DOHH2 (cell line): Measurements from ENCODE around the gene AP2A1.

Experiments used
- H3F3A ChIP-seq: fragments of 200-600 bp; sonication (generic), shearing (Covaris generic); 2 replicates; pipeline ENCODE4 v1.6.0; 2016; ENCODE audit warnings: antibody characterized with exemption, mild to moderate bottlenecking; ENCODE audit not compliant: control insufficient read depth, insufficient read depth
- H3K27ac ChIP-seq: fragments of 200-600 bp; sonication (generic); 2 replicates; pipeline ENCODE4 v1.5.1; 2014; ENCODE audit warnings: low read depth, mild to moderate bottlenecking, low read length, moderate library complexity
- H3K27me3 ChIP-seq: fragments of 200-600 bp; sonication (generic); 2 replicates; pipeline ENCODE4 v1.6.1; 2014; ENCODE audit warnings: mild to moderate bottlenecking, low read length, mixed read lengths; ENCODE audit not compliant: control insufficient read depth
- H3K36me3 ChIP-seq: fragments of 200-600 bp; sonication (generic); 2 replicates; pipeline ENCODE4 v1.6.1; 2014; ENCODE audit warnings: mild to moderate bottlenecking, low read length, moderate library complexity, mixed read lengths; ENCODE audit not compliant: control insufficient read depth
- H3K4me1 ChIP-seq: fragments of 200-600 bp; sonication (generic); 2 replicates; pipeline ENCODE4 v1.6.1; 2014; ENCODE audit warnings: mild to moderate bottlenecking, low read length, mixed read lengths; ENCODE audit not compliant: control insufficient read depth
- H3K4me2 ChIP-seq: fragments of 200-600 bp; sonication (generic); 2 replicates; pipeline ENCODE4 v1.6.0; 2014; ENCODE audit warnings: mild to moderate bottlenecking, low read length, moderate library complexity
- H3K4me3 ChIP-seq: fragments of 200-600 bp; sonication (generic); 2 replicates; pipeline ENCODE4 v1.5.1; 2014; ENCODE audit warnings: mild to moderate bottlenecking, low read length, mixed read lengths
- H3K79me2 ChIP-seq: fragments of 200-600 bp; sonication (generic); 2 replicates; pipeline ENCODE4 v1.6.1; 2014; ENCODE audit warnings: mild to moderate bottlenecking, low read length, mixed read lengths; ENCODE audit not compliant: control insufficient read depth
- H3K9me2 ChIP-seq: fragments of 200-600 bp; sonication (generic); replicated peaks from 2 replicates; pipeline ENCODE4 v1.6.1; 2014; ENCODE audit warnings: mild to moderate bottlenecking, low read length, mixed read lengths; ENCODE audit not compliant: control insufficient read depth
- H3K9me3 ChIP-seq: fragments of 200-600 bp; sonication (generic); 2 replicates; pipeline ENCODE4 v1.6.1; 2014; ENCODE audit warnings: antibody characterized with exemption, low read length, mixed read lengths; ENCODE audit not compliant: control insufficient read depth, insufficient read depth
- H4K20me1 ChIP-seq: fragments of 200-600 bp; sonication (generic); 2 replicates; pipeline ENCODE4 v1.6.0; 2014; ENCODE audit warnings: low read depth, mild to moderate bottlenecking, antibody characterized with exemption, low read length, moderate library complexity; ENCODE audit not compliant: control insufficient read depth, insufficient read depth
- EZH2phosphoT487 ChIP-seq: fragments of 200-600 bp; sonication (generic); IDR thresholded peaks from 2 replicates; pipeline ENCODE4 v1.6.1; 2017; ENCODE audit warnings: borderline replicate concordance, mild to moderate bottlenecking, antibody characterized with exemption, low read length, moderate library complexity, mixed read lengths
- TF ChIP-seq, protein P1 (sequence below): fragments of 200-600 bp; sonication (generic); IDR thresholded peaks from one replicate; pipeline ENCODE4 v1.5.1; 2014; ENCODE audit warnings: antibody characterized with exemption, mild to moderate bottlenecking, low read depth, low read length; ENCODE audit not compliant: poor library complexity, severe bottlenecking

AP2A1 gene

DNA sequence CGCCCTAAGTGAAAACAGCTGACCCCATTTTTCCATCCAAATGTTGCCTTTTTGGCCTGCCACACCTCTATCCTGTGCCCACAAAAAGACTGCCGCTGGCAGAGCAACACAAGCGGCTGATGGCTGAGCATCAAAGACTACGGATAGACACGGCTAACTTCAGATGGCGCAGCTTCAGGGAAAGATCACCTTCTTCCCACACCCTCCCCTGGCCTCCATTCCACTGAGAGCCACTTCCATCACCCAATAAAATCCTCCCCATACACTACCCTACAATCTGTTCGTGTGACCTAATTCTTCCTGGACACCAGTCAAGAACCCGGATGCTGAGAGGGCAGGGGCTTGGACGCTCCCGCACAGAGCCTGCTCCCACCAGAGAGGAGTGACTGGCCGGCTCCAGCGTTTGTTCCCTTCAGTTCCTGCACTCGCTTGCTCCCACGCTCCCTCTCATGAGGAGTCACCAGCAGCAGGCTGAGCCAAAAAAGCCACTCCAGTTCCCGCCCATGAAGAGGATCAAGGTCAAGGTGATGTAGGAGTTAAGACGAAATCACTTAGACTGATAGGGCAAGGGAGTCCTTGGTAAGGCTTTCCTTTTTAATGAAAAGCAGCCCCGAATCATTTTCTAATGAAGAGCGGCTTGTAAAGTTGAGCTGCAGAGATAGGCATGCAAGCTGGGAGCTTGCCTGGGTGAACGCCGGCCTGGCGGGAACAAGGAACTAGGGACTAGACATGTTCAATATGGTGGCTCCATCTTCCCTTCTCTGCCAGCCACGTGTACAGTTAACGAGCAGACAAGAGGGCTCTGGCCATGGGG, 39.4 kb upstream of the AP2A1 start:
- Histone ChIP-seq H3K9me3 (no peaks in the 10 kb centered on the region), H3K27me3 (no peaks in the 10 kb centered on the region), H3K4me1 (no peaks in the 10 kb centered on the region), H3K4me2 (no peak overlapping the region), H3F3A (no peaks in the 10 kb centered on the region), H3K36me3 (no peaks in the 10 kb centered on the region), H3K27ac (no peak overlapping the region), H3K9me2 (no peaks in the 10 kb centered on the region), H4K20me1 (no peaks in the 10 kb centered on the region), H3K79me2 (no peaks in the 10 kb centered on the region), H3K4me3 (no peak overlapping the region)
- TF ChIP-seq, protein P1, sequence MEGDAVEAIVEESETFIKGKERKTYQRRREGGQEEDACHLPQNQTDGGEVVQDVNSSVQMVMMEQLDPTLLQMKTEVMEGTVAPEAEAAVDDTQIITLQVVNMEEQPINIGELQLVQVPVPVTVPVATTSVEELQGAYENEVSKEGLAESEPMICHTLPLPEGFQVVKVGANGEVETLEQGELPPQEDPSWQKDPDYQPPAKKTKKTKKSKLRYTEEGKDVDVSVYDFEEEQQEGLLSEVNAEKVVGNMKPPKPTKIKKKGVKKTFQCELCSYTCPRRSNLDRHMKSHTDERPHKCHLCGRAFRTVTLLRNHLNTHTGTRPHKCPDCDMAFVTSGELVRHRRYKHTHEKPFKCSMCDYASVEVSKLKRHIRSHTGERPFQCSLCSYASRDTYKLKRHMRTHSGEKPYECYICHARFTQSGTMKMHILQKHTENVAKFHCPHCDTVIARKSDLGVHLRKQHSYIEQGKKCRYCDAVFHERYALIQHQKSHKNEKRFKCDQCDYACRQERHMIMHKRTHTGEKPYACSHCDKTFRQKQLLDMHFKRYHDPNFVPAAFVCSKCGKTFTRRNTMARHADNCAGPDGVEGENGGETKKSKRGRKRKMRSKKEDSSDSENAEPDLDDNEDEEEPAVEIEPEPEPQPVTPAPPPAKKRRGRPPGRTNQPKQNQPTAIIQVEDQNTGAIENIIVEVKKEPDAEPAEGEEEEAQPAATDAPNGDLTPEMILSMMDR: no peak
- no peak for TF ChIP-seq EZH2phosphoT487

DNA sequence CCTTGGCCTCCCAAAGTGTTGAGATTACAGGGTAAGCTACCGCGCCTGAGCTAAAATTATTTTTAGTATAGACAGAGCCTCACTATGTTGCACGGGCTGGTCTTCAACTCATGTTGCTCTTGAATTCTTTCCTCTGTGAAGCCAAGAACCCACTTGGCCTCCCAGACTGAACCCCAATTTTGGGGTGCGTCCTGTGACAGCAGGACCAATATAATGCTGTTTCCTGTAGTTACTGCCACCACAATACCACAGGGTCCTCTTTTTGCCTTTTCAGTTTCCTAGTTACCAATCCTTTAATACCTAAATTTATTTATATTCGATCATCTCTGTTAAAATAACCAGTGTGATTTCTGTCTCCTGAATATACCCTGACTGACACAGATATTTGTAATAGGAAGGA, 36.6 kb upstream of the AP2A1 start:
- Histone ChIP-seq H3F3A (no peaks in the 10 kb centered on the region), H3K27me3 (no peaks in the 10 kb centered on the region), H3K9me2 (no peaks in the 10 kb centered on the region), H3K4me1 (no peaks in the 10 kb centered on the region), H3K9me3 (no peaks in the 10 kb centered on the region), H3K79me2 (no peaks in the 10 kb centered on the region), H3K4me2 (no peak overlapping the region), H3K4me3 (no peak overlapping the region), H3K27ac (no peak overlapping the region), H4K20me1 (no peaks in the 10 kb centered on the region), H3K36me3 (no peaks in the 10 kb centered on the region)
- TF ChIP-seq EZH2phosphoT487: no peak
- TF ChIP-seq, protein P1: no peak

DNA sequence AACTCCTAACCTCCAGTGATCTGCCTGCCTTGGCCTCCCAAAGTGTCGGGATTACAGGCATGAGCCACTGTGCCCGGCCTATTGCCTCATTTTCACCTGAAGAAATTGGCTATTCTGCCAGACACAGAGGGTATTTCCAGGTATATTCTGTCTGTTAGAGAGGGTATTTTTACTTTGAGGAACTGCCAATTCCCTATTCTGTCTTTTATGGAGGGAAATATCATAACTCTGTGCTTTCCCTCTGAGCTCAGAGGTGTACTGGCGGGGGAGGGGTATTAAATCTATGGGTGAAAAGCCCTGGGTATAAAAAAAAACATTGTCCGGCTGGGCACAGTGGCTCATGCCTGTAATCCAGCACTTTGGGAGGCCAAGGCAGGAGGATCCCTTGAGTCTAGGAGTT, 28.5 kb upstream of the AP2A1 start:
- TF ChIP-seq EZH2phosphoT487: no peak
- TF ChIP-seq, protein P1: no peak
- no peak overlapping the region for H3K4me3 ChIP-seq
- H3K4me1 ChIP-seq: no peaks in the 10 kb centered on the region
- no peaks in the 10 kb centered on the region for H3K9me2 ChIP-seq
- H3K79me2 ChIP-seq: no peaks in the 10 kb centered on the region
- H3K27me3 ChIP-seq: no peaks in the 10 kb centered on the region
- H3K27ac ChIP-seq: no peak overlapping the region
- H3K36me3 ChIP-seq: no peaks in the 10 kb centered on the region
- H4K20me1 ChIP-seq: no peaks in the 10 kb centered on the region
- no peaks in the 10 kb centered on the region for H3F3A ChIP-seq
- H3K4me2 ChIP-seq: no peak overlapping the region
- H3K9me3 ChIP-seq: no peaks in the 10 kb centered on the region
